HG02973 (cell line): Measurements from ENCODE around the gene TOMM20.
"Not testable (repeated sequence)": the region's sequence is repeated elsewhere in the genome, so short reads cannot be mapped to it uniquely, and the experiment has no call there.

Experiments used
- ATAC-seq: cut with Tn5 transposase; IDR thresholded peaks from one replicate; pipeline ENCODE4 v1.9.1; 2021; ENCODE audit warnings: moderate library complexity; ENCODE audit not compliant: unreplicated experiment

The TOMM20 gene

DNA sequence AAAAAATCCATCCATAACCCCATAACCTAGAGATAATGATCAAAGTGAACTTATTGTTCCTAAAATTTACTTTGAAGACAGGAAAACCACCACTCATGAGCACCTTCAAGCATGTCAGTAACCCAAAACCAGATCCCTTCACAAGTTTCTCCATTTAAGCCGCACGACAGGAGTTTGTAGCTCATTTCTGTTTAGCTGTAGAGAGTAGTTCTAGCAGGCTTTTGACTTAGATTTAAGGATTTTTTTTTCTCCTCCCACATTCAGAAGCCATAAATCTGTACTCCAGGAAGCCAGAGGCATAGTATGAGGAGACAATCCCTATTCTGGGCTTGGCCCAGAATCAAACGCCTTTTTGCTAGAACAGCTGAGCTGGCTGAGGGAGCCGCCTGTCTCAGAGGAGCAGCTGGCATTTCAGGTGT lies 25.6 kb downstream of the TOMM20 start:
- ATAC-seq, result no peak

DNA sequence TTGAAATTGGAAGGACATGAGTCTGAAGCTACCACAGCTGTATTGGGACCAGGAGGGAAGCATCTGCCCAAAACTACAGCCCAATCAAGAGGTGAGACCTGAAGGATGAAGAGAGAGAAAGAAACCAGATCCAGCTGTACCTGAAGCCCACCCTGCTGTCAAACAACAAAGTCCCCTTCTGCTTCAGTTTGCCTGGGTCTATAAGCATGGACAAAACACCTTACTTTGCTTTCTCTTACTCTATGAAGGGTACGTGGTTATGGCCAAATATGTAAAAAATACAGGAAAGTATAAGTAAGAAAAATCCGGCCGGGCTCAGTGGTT lies 26.4 kb downstream of the TOMM20 start:
- ATAC-seq, result no peak

GRCh38 chr1:235101558-235102258 lies 26.9 kb downstream of the TOMM20 start:
- no peak for ATAC-seq

DNA sequence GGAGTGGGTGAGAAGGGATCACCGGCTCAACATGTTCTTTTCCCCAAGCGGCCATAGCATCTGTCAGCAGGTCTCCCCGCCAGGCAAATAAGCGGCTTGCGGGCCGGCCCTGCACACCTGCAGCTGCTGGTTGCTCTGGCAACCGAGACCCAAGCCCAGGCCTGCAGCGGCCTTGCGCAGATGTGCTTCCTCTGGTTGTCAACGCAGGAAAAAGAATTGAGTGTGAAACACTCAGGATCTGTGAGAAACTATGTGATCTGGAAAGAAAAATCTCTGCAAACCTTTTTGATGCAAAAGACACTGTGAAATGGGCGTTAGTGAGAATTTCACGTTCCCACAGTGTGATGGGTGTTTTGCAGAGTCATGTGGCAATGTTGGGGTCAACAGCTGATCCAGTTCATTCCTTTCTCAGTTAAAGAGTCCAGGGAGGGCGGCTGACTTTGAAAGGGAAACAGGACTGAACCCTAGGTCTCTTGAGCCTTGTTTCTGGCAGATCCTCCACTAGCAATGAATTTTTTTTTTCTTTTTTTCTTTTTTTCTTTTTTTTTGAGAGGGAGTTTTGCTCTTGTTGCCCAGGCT lies 28.4 kb downstream of the TOMM20 start:
- no peak for ATAC-seq

DNA sequence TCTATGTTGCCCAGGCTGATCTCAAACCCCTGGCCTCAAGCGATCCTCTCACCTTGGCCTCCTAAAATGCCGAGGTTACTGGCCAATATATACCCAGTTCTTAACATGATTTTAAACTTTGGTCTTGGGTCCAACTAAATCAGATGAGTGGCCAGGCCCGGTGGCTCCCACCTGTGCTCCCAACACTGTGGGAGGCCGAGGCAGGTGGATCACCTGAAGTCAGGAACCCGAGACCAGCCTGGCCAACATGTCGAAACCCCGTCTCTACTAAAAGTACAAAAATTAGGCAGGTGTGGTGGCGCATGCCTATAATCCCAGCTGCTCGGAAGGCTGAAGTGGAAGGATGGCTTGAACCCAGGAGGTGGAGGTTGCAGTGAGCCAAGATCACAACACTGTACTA lies 29.6 kb downstream of the TOMM20 start:
- ATAC-seq, result no peak

DNA sequence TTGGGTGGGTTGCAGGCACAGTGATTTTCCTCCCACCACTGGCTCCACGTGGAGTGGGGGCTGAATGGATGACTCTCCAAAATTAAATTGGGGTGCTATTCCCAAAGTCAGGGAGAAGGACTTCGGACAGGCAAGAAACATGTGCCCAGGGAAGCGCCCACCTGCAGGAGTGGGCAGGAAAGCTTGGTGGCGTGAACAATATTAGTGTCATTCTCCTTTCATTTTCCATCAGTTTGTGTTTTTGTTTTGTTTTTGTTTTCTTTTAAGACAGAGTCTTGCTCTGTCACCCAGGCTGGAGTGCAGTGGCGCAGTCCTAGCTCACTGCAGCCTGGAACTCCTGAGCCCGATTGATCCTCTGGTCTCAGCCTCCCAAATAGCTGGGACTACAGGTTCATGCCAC lies 30.1 kb downstream of the TOMM20 start:
- ATAC-seq, result no peak

DNA sequence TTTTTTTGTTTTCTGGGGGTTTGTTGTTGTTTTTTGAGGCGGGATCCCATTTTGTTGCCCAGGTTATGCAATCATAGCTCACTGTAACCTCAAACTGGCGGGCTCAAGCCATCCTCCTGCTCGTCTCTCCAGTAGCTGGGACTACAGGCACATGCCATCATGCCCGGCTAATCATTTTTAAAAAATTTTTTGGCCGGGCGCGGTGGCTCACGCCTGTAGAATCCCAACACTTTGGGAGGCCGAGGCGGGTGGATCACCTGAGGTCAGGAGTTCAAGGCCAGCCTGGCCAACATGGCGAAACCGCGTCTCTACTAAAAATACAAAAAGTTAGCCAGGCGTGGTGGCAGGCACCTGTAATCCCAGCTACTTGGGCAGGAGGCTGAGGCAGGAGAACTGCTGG lies 31.1 kb downstream of the TOMM20 start:
- not testable (repeated sequence) for ATAC-seq

GRCh38 chr1:235095938-235096562 lies 32.6 kb downstream of the TOMM20 start:
- no peak for ATAC-seq

GRCh38 chr1:235093696-235094592 lies 34.7 kb downstream of the TOMM20 start:
- peak; percentile 77 for ATAC-seq

DNA sequence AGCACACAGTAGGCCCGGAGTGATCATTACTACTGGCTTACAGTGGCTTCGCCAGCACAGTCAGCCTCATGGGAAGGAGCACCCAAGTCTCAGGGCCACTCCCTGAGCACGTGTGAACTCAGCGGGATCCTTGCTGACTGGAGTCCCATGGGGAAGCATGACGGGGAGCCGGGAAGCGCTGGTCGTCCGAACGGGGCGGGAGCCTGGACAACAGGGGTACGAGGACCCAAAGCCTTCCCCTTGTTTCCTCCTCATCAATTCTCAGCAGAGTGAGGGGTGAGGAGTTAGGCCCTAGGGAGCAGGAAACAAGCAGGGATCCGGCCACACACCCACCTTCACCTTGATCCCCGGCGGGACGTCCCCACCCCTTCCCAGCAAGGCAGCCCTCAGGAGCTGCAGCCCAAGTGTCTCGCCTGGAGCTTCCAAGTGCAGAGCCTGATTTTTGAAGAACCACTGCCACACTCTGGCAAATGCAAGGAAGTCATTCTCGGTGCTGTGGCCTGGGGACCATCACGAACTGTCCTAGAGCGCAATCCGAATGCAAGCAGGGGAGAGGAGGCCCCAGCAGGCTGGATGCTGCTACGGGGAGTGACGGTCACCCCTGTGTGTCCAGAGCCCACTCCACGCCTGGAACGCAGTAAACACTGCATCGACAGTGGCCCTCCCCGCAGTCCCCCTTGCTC lies 35.5 kb downstream of the TOMM20 start:
- no peak for ATAC-seq

GRCh38 chr1:235092415-235092814 lies 36.2 kb downstream of the TOMM20 start:
- ATAC-seq, result not testable (repeated sequence)

GRCh38 chr1:235092045-235092406 lies 36.6 kb downstream of the TOMM20 start:
- ATAC-seq, result not testable (repeated sequence)

GRCh38 chr1:235091319-235092044 lies 37.2 kb downstream of the TOMM20 start:
- ATAC-seq, result not testable (repeated sequence)

DNA sequence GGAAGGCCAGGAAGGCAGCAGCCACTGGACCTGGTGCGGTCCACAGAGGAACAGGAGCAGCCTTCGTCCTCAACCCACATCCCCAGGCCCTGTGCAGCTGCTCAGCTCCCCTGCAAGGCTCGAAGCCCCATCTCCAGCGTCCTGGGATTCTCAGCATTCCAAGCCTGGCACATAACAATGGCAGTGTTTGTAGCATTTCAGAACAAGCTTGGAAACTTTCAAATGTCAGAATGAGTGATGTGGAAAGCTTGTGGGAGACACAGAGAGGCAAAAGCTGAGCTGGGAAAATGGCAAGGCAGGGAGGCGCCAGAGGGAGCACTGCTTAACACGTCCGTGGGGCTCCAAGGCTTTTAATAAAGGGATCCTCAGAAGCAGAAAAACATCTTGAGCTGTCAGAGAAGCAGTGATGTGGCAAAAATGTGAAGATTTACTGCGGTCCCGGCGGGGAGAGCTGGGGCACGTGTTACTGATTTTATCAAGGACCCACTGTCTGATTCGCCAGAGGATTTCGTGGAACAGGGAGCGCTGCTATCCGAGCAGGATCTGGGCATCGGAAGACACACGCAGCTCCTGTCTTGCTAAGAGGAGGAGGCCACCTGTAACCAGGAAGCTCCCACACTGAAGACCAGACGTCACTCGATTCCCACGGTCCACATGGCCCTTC lies 38.1 kb downstream of the TOMM20 start:
- ATAC-seq, result no peak

DNA sequence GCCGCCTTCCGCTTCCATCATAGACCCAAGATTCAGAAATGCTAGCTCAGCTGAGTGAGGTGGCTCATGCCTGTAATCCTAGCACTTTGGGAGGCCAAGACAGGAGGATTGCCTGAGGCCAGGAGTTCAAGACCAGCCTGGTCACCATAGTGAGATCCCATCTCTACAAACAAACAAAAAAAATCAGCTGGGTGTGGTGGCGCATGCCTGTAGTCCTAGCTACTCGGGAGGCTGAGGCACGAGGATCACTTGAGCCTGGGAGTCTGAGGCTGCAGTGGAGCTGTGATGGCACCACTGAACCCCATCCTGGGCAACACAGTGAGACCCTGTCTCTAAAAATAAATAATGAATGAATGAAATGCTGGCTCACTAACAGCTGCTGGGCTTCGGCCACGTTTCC lies 39.7 kb downstream of the TOMM20 start:
- no peak for ATAC-seq

DNA sequence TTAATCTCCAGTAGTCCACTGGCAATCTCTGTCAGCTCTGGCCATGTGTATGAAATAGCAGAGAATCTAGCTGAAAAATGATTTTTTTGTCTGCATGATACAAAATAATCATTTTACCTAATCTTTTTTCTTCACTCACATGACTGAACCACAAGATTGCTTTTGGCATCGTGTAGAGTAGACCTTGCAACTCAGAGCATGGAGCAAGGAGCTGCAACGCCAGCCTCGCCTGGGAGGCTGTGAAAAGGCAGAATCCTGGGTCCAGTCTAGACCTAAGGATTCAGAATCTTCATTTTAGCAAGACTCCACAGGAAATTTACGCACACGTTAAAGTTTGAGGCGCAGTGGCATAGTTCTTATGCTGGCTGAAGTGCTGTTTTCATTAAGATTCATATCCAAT lies 40.2 kb downstream of the TOMM20 start:
- no peak for ATAC-seq

DNA sequence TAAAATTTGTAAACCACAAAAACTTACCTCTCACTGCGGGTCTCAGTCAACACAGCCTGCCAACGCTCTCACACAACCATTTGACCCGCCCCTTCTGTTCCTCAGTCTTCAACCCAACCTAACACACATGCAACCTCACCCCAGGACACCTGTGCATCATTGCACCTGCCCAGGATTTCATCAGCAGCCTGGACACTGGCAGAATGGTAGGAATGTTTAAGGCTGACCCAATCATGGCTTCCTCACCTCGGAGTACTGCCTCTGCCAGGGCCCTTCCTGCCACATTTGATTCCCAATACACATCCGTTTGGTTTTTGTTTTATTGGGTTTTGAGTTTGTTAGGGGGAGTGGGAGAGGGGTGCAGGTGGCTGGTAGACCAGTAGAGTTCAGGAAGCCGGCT lies 40.7 kb downstream of the TOMM20 start:
- no peak for ATAC-seq

- ATAC-seq, result not testable (repeated sequence)
These were observed 43.1 kb downstream of the TOMM20 start for GRCh38 chr1:235085411-235086117.

DNA sequence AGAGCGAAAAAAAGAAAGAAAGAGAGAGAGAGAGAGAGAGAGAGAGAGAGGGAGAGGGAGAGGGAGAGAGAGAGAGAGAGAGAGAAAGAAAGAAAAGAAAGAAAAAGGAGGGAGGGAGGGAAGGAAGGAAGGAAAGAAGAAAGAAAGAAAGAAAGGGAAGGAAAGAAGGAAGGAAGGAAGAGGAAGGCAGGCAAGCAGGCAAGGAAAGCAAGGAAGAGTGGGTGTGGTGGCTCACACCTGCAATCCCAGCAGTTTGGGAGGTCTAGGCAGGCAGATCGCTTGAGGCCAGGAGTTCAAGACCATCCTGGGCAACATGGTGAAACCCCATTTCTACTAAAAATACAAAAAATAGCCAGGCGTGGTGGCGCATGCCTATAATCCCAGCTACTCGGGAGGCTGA lies 47.8 kb downstream of the TOMM20 start:
- ATAC-seq, result not testable (repeated sequence)
